GM18519 (cell line): Measurements from ENCODE around the gene KCNG3.

Source experiments
- ATAC-seq: cut with Tn5 transposase; IDR thresholded peaks from one replicate; pipeline ENCODE4 v1.9.1; 2021; ENCODE audit warnings: mild to moderate bottlenecking, moderate library complexity; ENCODE audit not compliant: unreplicated experiment, low FRiP score

Gene KCNG3

GRCh38 chr2:42493468-42494354, at the start of gene KCNG3:
Gene KCNG3 (minus strand): TSS chr2:42493982. CDS start chr2:42493501, 481 bp downstream.
- no peak for ATAC-seq

GRCh38 chr2:42542871-42543270, 49.1 kb upstream of the KCNG3 start:
- no peak for ATAC-seq

- no peak for ATAC-seq
Measured at GRCh38 chr2:42537493-42537892, 43.7 kb upstream of the KCNG3 start.

- ATAC-seq = no peak
Measured at GRCh38 chr2:42532397-42532796, 38.6 kb upstream of the KCNG3 start.

GRCh38 chr2:42523341-42523740, 29.6 kb upstream of the KCNG3 start:
- no peak for ATAC-seq

GRCh38 chr2:42522035-42522434, 28.3 kb upstream of the KCNG3 start:
- ATAC-seq = no peak

- ATAC-seq = no peak
Measured at GRCh38 chr2:42519624-42520023, 25.8 kb upstream of the KCNG3 start.

- no peak for ATAC-seq
Measured at GRCh38 chr2:42516418-42516901, 22.7 kb upstream of the KCNG3 start.

- ATAC-seq = no peak
Measured at GRCh38 chr2:42513252-42513918, 19.6 kb upstream of the KCNG3 start.

GRCh38 chr2:42510608-42511243, 16.9 kb upstream of the KCNG3 start:
- ATAC-seq = no peak

GRCh38 chr2:42510191-42510590, 16.4 kb upstream of the KCNG3 start:
- no peak for ATAC-seq

- ATAC-seq = no peak
Measured at GRCh38 chr2:42504364-42505230, 10.8 kb upstream of the KCNG3 start.

- no peak for ATAC-seq
Measured at GRCh38 chr2:42503291-42503690, 9.5 kb upstream of the KCNG3 start.

- ATAC-seq = no peak
Measured at GRCh38 chr2:42498497-42498896, 4.7 kb upstream of the KCNG3 start.

GRCh38 chr2:42495611-42496010, 1.8 kb upstream of the KCNG3 start:
- ATAC-seq = no peak

GRCh38 chr2:42495234-42495581, 1.4 kb upstream of the KCNG3 start:
- peak; percentile 15 for ATAC-seq

GRCh38 chr2:42494355-42495233, 812 bp upstream of the KCNG3 start:
- peak; percentile 36 for ATAC-seq

- ATAC-seq = no peak
Measured at GRCh38 chr2:42492691-42493467, 903 bp downstream of the KCNG3 start.

GRCh38 chr2:42488297-42488696, 5.5 kb downstream of the KCNG3 start:
- ATAC-seq = no peak
